ENCODE measurements around the gene TM9SF1. TPM values are rescaled to one million over a fixed set of nuclear protein-coding genes. Genes with fewer than 3 reads are reported as not detected.

TM9SF1 gene
- total RNA-seq, 1 donor from 2014 or later, result 51.0 TPM

Small RNAs within 50 kb of the gene (microRNA-seq; reads per million reads assigned to microRNA genes)
- not detected for gene MIR7703 (ENCODE audit: borderline number of aligned reads)

Other genes starting within 250 kb of the TM9SF1 start
- gene DHRS4, start 241.7 kb downstream of the TM9SF1 start, total RNA-seq, result 19.2 TPM
- gene DHRS4L2, start 206.5 kb downstream of the TM9SF1 start, total RNA-seq, result 18.9 TPM
- gene CARMIL3, start 143.4 kb downstream of the TM9SF1 start, total RNA-seq, result 0.61 TPM
- gene CPNE6, start 123.9 kb downstream of the TM9SF1 start, total RNA-seq, result not detected
- gene PCK2, start 101.1 kb downstream of the TM9SF1 start, total RNA-seq, result 39.1 TPM
- gene DCAF11, start 80.7 kb downstream of the TM9SF1 start, total RNA-seq, result 31.7 TPM
- gene NRL, start 80.5 kb downstream of the TM9SF1 start, total RNA-seq, result 1.6 TPM
- gene FITM1, start 64.8 kb downstream of the TM9SF1 start, total RNA-seq, result 0.58 TPM
- 121 TPM for gene PSME1, start 59.2 kb downstream of the TM9SF1 start, total RNA-seq
- gene EMC9, start 53.9 kb downstream of the TM9SF1 start, total RNA-seq, result 15.5 TPM
- 113 TPM for gene PSME2, start 48.8 kb downstream of the TM9SF1 start, total RNA-seq
- 60.0 TPM for gene RNF31, start 47.9 kb downstream of the TM9SF1 start, total RNA-seq
- gene IRF9, start 34.2 kb downstream of the TM9SF1 start, total RNA-seq, result 102 TPM
- gene REC8, start 23.4 kb downstream of the TM9SF1 start, total RNA-seq, result 31.5 TPM
- gene IPO4, start 6.6 kb downstream of the TM9SF1 start, total RNA-seq, result 46.3 TPM
- not detected for gene TSSK4, start 10.3 kb upstream of the TM9SF1 start, total RNA-seq
- gene CHMP4A, start 18.0 kb upstream of the TM9SF1 start, total RNA-seq, result 58.7 TPM
- 10.3 TPM for gene MDP1, start 20.6 kb upstream of the TM9SF1 start, total RNA-seq
- 169 TPM for gene NEDD8, start 36.9 kb upstream of the TM9SF1 start, total RNA-seq
- gene GMPR2, start 37.5 kb upstream of the TM9SF1 start, total RNA-seq, result 46.5 TPM
- 73.3 TPM for gene TINF2, start 47.2 kb upstream of the TM9SF1 start, total RNA-seq
- 0.77 TPM for gene TGM1, start 67.7 kb upstream of the TM9SF1 start, total RNA-seq
- 17.0 TPM for gene RABGGTA, start 76.2 kb upstream of the TM9SF1 start, total RNA-seq
- gene DHRS1, start 104.3 kb upstream of the TM9SF1 start, total RNA-seq, result 19.0 TPM
- 23.4 TPM for gene NOP9, start 104.4 kb upstream of the TM9SF1 start, total RNA-seq
- 19.1 TPM for gene CIDEB, start 112.5 kb upstream of the TM9SF1 start, total RNA-seq
- gene LTB4R2, start 114.7 kb upstream of the TM9SF1 start, total RNA-seq, result 7.2 TPM
- gene LTB4R, start 116.1 kb upstream of the TM9SF1 start, total RNA-seq, result 11.9 TPM
- gene ADCY4, start 139.6 kb upstream of the TM9SF1 start, total RNA-seq, result 59.6 TPM
- gene RIPK3, start 144.6 kb upstream of the TM9SF1 start, total RNA-seq, result 12.7 TPM
- gene NFATC4, start 172.7 kb upstream of the TM9SF1 start, total RNA-seq, result 41.3 TPM
- gene NYNRIN, start 203.6 kb upstream of the TM9SF1 start, total RNA-seq, result 11.7 TPM
- 5.0 TPM for gene CBLN3, start 234.2 kb upstream of the TM9SF1 start, total RNA-seq
- 41.4 TPM for gene KHNYN, start 234.5 kb upstream of the TM9SF1 start, total RNA-seq
- gene SDR39U1, start 247.3 kb upstream of the TM9SF1 start, total RNA-seq, result 50.1 TPM